Activated CD4-positive, alpha-beta T cell treated with anti-CD3 and anti-CD28 coated beads, Interleukin-2, amount 50 U/mL, for 1 hour (primary cell): ENCODE data around the gene USP17L26.
"Not testable (repeated sequence)": the region's sequence is repeated elsewhere in the genome, so short reads cannot be mapped to it uniquely, and the experiment has no call there.

Source experiments
- DNase-seq: peaks from one replicate; pipeline ENCODE4 v3.0.0-alpha.2; 2020

The USP17L26 gene

GRCh38 chr4:9334358-9334757 lies at the start of gene USP17L26:
Gene USP17L26 (plus strand): TSS chr4:9334658. CDS start chr4:9334658, 0 bp downstream.
- DNase-seq: not testable (repeated sequence)

GRCh38 chr4:9324191-9324590 lies 10.3 kb upstream of the USP17L26 start:
- not testable (repeated sequence) for DNase-seq

DNA sequence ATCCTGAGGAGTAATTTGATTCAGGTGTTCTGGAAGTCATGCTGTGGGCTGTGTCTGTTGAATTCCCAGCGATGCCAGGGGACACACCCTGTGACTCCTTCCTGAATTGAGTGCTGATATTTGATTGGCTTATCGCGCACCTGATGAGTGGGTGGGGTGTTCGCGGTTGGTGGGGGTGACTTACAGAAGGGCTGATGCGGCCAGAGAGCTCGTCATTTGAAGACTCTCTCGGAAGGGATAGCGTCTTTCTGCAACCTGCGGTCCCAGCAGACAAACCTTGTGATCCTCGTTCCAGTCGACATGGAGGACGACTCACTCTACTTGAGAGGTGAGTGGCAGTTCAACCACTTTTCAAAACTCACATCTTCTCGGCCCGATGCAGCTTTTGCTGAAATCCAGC lies 9.6 kb upstream of the USP17L26 start, which contains the start of gene USP17L24:
Gene USP17L24 (plus strand): TSS at position 301 of the 400 bp plus-strand sequence. CDS start 0 bp downstream, at position 301.
- DNase-seq: not testable (repeated sequence)

DNA sequence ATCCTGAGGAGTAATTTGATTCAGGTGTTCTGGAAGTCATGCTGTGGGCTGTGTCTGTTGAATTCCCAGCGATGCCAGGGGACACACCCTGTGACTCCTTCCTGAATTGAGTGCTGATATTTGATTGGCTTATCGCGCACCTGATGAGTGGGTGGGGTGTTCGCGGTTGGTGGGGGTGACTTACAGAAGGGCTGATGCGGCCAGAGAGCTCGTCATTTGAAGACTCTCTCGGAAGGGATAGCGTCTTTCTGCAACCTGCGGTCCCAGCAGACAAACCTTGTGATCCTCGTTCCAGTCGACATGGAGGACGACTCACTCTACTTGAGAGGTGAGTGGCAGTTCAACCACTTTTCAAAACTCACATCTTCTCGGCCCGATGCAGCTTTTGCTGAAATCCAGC lies 4.8 kb upstream of the USP17L26 start, which contains the start of gene USP17L25:
Gene USP17L25 (plus strand): TSS at position 301 of the 400 bp plus-strand sequence. CDS start 0 bp downstream, at position 301.
- not testable (repeated sequence) for DNase-seq

DNA sequence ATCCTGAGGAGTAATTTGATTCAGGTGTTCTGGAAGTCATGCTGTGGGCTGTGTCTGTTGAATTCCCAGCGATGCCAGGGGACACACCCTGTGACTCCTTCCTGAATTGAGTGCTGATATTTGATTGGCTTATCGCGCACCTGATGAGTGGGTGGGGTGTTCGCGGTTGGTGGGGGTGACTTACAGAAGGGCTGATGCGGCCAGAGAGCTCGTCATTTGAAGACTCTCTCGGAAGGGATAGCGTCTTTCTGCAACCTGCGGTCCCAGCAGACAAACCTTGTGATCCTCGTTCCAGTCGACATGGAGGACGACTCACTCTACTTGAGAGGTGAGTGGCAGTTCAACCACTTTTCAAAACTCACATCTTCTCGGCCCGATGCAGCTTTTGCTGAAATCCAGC lies 4.6 kb downstream of the USP17L26 start, which contains the start of gene USP17L5:
Gene USP17L5 (plus strand): TSS at position 301 of the 400 bp plus-strand sequence. CDS start 0 bp downstream, at position 301.
- DNase-seq: not testable (repeated sequence)

DNA sequence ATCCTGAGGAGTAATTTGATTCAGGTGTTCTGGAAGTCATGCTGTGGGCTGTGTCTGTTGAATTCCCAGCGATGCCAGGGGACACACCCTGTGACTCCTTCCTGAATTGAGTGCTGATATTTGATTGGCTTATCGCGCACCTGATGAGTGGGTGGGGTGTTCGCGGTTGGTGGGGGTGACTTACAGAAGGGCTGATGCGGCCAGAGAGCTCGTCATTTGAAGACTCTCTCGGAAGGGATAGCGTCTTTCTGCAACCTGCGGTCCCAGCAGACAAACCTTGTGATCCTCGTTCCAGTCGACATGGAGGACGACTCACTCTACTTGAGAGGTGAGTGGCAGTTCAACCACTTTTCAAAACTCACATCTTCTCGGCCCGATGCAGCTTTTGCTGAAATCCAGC lies 9.4 kb downstream of the USP17L26 start, which contains the start of gene USP17L27:
Gene USP17L27 (plus strand): TSS at position 301 of the 400 bp plus-strand sequence. CDS start 0 bp downstream, at position 301.
- not testable (repeated sequence) for DNase-seq

GRCh38 chr4:9348593-9348992 lies 14.1 kb downstream of the USP17L26 start, which contains the start of gene USP17L28:
Gene USP17L28 (plus strand): TSS chr4:9348893. CDS start chr4:9348893, 0 bp downstream.
- DNase-seq: not testable (repeated sequence)

DNA sequence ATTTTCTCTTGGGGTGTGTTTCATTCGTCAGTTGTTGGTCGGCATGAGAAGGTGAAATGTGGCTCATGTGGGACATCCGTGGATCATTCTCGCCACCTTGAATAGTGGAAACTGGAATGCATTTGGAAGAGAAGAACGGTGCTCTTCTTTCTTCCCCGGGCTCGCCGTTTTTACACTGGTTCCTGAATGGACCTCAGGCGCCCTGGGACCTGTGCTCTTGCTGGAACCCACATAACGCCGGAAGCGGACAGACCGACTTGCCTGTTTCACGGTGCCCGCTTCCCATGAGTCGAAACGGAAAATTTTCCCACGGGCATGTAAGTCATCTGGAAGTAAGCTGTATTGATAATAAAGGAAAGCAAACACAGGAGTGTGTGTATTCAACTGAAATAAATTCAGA lies 16.4 kb downstream of the USP17L26 start:
- DNase-seq: not testable (repeated sequence)

GRCh38 chr4:9353338-9353737 lies 18.9 kb downstream of the USP17L26 start, which contains the start of gene USP17L29:
Gene USP17L29 (plus strand): TSS chr4:9353638. CDS start chr4:9353638, 0 bp downstream.
- not testable (repeated sequence) for DNase-seq

GRCh38 chr4:9362829-9363228 lies 28.4 kb downstream of the USP17L26 start, which contains the start of gene USP17L30:
Gene USP17L30 (plus strand): TSS chr4:9363129. CDS start chr4:9363129, 0 bp downstream.
- not testable (repeated sequence) for DNase-seq

GRCh38 chr4:9379881-9380280 lies 45.4 kb downstream of the USP17L26 start:
- DNase-seq: not testable (repeated sequence)

GRCh38 chr4:9381012-9381534 lies 46.6 kb downstream of the USP17L26 start:
- DNase-seq: peak; percentile 60

- no peak for DNase-seq
These were observed 49.7 kb downstream of the USP17L26 start for GRCh38 chr4:9384126-9384525.
